NCI-H460 (cell line): Measurements from ENCODE around the gene ATOH8. TPM values are rescaled to one million over a fixed set of nuclear protein-coding genes. Genes with fewer than 3 reads are reported as not detected.
"Not testable (repeated sequence)": the region's sequence is repeated elsewhere in the genome, so short reads cannot be mapped to it uniquely, and the experiment has no call there.

Experiments
- DNase-seq: peaks from one replicate; pipeline ENCODE4 v3.0.0-alpha.2; 2016; ENCODE audit warnings: low read depth; ENCODE audit errors: extremely low read depth
- polyA plus RNA-seq: library from polyadenylated mRNA; depleted of rRNA; stranded (reverse); fragments of >200 nt; gene quantifications from 2 replicates; pipeline ENCODE4 v1.2.3, GENCODE V29; 2014; cell fraction: nucleus; rRNA removed
- total RNA-seq: library from RNA; depleted of rRNA; stranded (reverse); fragments of >200 nt; shearing (Covaris generic); gene quantifications from 2 replicates; pipeline ENCODE4 v1.2.3, GENCODE V29; 2014; rRNA removed

ATOH8 gene, protein sequence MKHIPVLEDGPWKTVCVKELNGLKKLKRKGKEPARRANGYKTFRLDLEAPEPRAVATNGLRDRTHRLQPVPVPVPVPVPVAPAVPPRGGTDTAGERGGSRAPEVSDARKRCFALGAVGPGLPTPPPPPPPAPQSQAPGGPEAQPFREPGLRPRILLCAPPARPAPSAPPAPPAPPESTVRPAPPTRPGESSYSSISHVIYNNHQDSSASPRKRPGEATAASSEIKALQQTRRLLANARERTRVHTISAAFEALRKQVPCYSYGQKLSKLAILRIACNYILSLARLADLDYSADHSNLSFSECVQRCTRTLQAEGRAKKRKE
- total RNA-seq, result 0.89 and 1.4 TPM in 2 replicates
- 3.6 and 6.2 TPM in 2 replicates for polyA plus RNA-seq

DNA sequence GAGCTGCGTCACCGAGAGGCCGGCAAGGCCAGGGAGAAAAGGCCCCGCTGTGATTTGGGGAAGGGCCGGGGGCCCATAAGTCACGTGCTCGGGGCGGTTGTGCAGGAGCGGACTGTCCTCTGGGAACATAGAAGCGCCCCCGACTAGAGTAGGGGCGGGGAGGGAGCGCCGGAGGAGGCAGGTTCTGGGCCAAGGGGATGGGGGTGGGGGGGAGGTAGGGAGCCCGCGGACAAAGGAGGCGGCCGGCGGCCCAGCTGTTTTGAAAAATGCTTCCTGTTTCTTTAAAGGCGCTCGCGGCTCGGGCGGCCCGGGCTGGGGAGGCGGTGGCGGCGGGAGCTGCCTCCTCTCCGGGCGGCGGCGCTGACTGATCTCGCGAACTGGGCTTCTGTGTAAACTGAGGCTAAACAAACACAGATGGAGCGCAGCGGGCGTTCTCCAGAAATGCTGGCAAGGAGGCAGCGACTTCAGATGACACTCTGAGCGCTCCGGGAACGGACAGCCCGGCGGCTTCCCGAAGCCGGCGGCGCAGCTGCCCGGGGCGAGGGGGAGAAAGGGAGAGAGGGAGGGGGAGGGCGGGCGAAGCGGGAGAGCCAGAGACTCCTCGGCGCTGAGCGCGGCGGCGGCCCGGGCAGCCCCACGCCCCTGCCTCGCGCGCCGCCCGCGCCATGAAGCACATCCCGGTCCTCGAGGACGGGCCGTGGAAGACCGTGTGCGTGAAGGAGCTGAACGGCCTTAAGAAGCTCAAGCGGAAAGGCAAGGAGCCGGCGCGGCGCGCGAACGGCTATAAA lies at the start of gene ATOH8:
ATOH8 (plus strand) TSS at position 467 of the 788 bp plus-strand sequence; CDS start at position 666, 199 bp downstream.
- DNase-seq, result no peak

DNA sequence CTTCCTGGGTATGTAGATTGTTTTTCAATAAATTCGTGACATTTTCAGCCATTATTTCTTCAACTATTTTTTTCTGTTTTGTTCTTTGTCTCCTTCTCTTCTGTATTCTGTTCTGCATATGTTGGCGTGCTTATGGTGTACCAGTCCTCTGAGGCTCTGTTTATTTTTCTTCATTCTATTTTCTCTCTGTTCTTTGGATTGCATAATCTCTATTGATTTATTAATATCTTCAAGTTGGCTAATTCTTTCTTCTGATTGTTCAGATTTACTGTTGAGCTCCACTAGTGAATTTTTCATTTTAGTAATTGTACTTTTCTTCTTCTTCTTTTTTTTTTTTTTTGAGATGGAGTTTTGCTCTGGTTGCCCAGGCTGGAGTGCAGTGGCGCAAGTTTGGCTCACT lies 49.8 kb upstream of the ATOH8 start:
- DNase-seq, result no peak

DNA sequence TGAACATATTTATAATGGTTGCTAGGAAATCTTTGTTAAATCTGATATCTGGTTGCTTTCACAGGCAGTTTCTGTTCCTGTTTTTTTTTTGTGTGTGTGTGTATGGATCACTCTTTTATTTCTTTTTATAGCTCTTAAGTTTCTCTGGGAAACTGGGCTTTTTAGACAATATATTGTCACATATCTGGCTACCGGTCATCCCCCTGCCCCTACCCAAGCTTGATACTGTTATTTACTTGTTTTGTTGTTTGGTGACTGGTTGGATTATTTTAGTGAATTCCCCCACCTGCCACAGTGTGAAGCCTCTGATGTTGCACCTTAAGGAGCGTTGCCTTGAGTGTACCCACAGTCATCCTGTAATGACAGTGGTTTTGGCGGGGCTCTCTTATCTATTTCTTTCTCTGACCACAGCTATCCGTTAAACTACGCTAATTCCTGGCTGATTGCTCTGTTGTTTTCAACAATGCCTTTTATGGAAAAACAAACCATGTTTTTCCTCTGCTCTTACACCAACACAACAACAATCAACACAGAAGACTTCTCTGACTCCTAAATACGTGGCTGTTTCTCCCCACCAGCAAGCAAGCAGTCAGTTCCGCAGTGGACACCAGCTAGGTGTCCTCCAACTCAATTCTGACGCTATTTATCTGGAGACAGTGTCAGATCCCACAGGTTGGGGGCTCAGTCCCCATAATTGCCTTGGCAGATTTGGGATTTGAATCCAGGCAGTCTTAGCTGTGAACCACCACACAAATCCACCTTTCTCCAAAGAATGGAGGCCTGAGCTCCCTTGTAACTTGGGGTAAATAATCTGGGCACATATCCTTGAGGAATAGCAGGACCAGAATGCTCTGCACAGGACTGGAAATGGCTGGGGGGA lies 48.8 kb upstream of the ATOH8 start:
- DNase-seq, result no peak

DNA sequence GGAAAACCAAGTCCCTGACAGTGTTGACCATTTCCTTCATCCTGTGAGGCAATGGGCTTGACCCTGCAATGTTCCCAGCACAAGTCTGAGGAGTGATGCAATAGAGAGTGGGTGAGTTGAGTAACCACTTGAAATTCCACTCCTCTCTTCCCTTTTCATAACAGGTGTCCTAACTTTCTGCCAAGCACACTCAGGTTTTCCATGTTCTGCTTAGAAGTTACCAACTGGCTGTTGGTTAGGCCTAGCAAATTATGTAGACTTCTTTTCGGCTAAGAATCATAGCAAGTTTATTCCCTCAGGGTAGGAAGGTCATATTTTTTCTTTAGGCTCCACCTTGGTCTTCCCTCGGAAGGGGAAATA lies 48.1 kb upstream of the ATOH8 start:
- peak; percentile 47 for DNase-seq

DNA sequence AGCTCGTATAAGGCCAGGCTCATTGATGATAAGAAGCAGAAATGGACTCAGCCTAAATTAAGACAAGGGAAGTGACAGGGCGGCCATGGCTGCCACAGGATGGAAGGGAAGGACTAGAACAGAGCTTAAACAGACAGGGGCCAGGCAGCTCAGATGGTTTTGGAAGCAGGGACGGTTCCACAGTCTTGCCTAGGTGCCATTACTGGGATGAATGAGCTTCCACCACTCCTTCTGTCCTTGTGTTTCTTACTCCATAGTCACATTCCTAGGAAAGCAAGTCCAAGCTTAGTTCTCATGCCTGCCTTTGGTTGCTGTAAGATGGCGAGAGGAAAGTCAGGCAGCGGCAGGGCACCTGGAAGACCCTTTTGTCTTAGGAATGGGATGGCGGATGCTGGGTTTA lies 47.7 kb upstream of the ATOH8 start:
- DNase-seq, result no peak

DNA sequence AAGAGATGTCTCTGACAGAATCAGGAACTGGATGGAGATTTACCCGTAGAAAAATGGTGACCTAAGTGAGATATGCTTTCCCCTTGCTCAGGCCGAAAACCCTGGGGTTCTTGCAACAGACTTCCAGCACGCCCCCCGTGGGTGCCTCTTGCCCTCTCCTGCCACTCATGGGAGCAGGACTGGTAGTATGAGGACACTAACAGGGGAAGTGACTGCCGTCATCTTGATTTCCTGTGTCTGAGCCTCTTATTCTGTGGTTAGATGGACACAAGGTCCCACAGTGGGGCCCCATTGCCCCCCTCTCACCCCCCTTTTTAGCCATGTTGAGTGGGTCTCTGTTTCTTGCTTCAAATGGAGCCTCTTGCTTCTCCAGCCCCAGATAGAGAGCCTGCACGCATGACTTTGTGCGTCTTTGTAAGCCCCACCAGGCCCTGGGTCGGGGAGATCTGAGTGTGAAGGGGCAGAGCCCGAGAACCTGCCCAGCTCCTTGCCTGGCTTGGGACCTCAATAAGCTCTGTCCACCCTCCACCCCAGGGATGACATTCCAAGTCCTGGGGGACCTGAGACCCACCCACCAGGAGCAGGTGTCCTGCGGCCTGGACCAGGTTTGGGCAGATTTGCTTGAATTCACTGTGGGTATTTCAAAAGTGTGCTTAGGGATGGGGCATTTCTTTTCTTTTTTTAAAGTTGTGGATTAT lies 47.0 kb upstream of the ATOH8 start:
- DNase-seq, result no peak

DNA sequence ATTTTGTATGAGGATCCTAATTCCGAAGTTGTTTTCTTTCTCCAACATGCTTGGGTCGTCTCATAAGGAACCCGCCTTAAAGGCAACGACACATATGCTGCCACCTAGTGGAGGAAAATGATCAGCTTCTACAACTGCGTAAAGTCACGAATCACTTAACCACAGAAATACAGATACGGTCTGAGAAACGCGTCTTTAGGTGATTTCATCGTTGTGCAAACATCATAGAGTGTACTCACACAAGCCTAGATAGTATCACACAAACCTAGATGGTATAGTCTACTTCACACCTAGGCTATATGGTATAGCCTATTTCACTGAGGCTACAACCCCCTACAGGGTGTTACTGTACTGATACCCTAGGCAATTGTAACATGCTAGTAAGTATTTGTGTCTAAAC lies 46.5 kb upstream of the ATOH8 start:
- DNase-seq, result peak; percentile 81

DNA sequence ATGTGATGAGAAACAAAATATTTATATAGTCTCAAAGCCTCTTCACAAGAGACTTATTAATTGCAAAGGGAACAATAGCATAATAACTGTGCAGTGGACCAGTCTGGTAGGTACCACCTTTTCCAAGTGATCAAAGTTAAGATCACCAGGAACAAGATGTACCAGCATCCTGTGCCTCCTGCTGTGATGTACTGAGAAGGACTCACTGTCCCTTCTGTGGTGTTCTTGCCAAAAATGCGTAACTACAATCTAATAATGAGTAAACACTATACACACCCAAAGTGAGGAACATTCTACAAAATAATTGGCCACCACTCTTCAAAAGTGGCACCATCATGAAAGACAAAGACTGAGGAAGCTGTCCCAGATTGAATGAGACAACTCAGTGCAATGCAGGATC lies 45.1 kb upstream of the ATOH8 start:
- no peak for DNase-seq

DNA sequence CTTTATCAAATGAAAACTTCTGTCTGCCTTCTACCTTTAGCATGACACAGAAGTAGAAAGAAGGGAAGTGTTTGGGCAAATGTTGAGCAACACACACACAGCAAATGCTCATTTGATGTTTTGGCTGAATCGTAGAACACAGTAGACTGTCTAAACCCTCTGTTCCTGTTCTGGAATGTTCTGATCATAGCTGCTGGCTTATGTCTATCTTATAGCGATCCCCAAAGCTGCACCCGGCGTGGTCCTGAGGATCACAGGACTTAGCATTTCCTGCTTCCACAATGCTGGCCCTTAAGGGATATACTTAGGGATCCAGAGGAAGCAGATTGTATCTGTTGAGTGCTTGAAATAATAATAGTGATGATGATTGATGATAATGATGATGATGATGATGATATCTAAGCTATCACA lies 44.4 kb upstream of the ATOH8 start:
- DNase-seq, result no peak

DNA sequence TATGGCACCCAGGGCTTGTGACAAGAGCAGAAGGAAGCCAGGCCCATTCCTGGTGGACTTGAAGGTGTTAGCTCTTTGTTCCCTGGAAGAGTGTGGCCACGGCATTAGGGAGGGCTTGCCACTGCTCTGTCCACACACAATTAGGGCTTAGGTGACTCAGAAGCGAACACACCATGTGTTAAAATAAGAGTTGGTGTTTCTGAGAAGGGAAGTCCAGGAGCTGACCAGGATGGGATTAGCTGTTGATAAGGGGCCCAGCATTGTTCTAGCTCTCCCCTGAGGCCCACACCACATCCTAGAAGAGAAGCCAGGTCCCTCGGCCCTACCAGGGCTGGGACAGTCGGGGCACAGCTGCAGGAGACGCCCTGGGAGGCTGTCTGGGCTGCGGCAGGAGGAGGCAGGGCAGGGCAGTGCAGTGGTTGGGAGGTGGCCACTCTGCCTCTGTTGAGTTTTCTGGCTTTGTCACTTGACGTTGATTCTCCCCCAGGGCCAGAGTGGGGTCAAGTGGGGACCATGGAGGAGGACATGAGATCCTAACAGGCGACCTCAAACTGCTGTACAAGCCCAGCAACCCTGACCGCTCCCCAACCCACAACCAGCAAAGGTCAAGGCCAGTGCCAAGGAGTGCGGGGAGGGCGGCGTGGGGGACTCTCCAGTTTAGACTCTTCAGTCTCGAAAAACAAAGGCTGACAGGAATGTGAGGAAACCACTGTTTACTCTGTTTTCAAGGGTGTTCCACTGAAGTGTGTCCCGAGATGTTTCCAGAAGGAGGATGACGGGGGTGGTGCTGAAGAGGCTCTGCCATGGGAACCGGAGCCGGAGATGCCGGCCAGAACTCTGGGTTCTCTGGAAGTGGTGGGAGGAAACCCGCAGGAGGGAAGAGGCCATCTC lies 42.9 kb upstream of the ATOH8 start:
- DNase-seq, result no peak

DNA sequence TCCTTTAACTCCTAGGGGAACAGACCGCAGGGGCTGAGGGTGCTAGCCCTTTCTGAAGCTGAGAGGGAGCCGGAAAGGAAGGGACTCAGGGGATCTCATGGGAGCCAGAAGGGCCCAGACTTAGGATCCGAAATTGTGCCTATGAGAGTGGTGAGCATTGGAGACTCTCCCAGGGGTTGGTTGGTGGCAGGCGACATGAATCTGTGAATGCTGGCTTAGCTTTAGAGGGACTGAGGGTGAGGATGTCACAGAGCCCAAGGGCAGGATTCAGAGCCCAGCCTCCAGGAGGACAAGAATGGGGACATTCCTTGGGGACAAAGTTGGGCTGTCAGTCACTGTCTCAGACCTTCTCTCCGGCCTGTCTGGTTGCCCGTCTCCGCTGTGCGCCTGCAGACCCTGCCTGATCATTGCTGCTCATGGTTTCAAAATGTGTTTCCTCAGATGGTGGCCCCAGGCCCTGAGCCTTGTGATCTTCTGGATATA lies 42.2 kb upstream of the ATOH8 start:
- DNase-seq, result no peak

DNA sequence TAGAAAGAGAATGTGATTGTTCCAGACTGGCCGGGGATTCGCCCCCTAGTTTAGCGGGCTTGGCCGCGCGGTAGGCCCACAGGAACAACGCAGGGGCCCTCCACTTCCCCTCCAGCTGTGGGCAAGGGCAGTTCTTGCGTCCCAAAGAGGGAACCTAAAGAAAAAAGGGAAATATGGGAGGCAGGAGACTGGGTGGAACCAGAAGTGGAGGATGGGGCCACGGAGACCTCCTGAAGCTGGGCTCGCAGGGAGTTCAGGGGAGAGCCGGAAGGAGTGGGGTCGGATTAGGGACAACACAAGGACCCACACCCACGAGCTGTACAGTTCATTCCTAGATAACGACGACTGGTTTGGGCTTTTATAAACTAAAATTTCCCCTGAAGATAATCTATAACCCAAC lies 41.5 kb upstream of the ATOH8 start:
- no peak for DNase-seq

DNA sequence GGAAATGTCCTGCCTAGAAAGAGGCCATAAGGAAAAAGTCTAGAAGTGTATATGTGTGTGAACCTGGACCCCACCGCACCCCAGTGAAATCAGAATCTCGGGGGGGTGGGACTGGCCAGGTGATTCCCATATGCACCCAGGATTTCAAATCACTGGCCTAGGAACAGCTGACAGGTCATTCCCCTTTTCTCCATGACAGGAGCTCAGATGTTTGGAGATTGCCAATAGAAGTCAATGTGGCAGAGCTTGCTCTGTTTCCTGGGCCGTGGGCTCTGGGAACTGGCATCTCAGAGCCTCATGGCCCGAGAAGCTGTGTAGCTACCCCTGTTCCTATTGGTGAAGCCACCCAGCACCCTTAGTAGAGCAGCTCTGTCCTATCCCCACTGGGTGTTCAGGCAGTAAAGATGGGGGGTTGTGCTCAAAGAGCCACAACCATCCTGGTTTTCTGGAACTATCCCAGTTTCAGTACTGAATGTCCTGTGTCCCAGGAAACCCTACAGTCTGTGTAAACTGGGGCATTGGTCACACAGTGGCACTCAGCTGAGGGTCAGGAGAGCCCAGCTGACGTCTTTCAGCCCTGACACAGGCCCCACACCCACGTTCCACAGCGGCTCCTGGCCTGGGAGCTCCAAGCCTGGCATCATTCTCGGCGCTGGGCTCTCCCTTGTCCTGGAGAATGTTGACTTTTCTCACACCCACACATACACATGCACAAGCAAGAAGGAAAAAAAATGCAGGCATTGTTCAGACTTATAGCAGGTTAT lies 40.8 kb upstream of the ATOH8 start:
- DNase-seq, result no peak

DNA sequence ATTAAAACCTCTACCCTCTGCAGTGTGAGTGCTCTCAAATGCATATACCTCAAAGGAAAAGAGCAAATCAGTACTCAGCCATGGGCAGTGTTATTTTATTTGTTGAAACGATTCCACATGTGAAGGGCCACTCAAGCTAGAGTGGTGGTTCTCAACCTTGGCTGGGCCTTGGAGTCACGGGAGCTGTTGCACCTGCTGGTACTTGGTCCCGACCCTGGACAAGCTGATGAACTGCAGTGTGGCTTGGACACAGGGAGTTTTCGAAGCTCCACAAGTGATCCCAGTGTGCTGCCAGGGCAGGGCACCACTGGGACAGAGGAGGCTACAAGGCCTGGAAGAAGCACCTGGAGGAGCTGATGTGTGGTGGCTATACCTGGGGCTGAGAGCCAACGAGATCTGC lies 40.0 kb upstream of the ATOH8 start:
- no peak for DNase-seq

DNA sequence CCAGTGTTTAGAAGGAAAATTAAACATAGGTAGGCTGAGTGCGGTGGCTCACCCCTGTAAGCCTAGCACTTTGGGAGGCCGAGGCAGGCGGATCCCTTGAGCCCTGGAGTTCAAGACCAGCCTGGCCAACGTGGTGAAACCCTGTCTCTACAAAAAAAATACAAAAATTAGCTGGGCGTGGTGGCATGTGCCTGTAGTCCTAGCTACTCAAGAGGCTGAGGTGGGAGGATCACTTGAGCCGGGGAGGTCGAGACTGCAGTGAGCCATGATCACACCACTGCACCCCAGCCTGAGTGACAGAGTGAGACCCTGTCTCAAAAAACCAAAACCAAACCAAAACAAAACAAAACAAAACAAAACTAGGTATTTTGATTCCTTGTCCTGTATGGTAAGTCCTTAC lies 39.4 kb upstream of the ATOH8 start:
- not testable (repeated sequence) for DNase-seq

DNA sequence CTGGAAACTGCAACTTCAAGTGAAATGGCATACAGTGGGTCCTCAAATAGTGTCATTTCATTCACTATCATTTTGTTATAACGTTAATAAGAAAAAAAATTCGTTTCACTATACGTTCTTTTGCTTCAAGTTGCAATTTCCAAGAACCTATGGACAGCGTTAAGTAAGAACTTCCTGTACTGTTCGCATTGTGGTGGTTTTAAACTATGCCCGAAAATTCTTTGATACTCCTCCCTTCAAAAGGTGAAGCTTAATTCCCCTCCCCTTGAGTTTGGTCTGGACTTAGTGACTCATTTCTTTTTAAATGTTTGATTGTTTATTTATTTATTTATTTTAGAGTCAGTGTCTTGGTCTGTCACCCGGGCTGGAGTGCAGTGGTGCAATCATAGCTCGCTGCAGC lies 39.0 kb upstream of the ATOH8 start:
- DNase-seq, result no peak

DNA sequence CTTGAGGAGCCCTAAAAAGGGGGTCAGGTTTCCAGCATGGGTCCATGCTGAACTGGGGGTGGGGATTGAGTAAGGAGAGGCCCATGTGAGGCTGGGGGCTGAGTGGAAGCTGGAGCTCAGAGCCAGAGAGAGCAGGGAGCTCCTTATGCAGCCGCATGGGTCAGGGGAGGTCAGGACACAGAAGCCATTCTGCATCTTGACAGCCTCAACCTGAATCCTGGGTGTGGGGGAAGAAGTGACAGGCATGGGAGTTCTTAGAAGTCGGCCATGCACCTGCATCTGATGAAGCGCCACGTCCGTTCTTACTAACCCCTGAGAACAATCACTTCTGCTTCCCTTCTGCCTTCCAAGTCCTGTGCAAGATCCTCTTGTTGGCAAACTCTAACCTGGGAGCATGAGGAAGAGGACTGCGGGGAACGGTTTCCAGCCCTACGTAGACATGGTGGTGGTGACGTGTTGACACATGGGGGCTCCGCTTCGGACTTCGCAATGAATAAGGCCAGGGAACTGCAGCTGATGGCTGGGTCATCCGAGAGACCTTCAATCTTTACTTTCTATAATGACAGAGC lies 37.4 kb upstream of the ATOH8 start:
- DNase-seq, result no peak

DNA sequence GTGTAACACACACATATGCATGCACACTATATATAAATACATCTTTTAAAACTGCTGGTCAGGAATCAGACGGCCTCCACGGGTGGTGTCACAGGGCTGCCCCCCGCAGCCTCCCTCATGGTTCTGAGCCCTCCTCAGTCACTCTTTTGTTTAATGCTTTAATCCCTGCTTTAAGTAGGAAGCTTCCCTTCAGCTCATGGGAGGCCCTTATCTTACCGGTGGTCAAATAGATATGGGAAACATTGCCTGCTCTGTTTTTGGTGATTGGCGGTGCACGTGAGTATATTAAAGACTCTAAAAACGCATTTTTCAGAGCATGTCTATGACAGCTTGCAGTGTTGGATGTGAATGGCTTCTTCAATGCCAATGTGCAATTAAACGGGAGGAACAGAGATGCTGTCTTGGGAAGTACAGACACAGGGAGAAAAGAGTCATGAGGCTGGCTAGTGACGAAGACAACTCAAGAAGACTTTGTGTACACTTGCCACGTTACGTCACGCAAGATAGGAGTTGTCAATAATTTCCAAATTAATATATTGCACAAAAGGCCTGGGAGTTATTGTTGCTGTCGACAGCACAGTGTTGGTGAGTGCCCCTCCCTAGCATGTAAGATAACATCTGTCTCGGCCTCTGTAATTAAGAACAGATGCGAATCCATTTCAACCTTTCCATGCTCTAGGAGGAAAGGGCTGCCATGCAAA lies 36.3 kb upstream of the ATOH8 start:
- no peak for DNase-seq
